Neuronal stem cell (in vitro differentiated cells): Measurements from ENCODE around the gene LRRC46.
A peak's percentile ranks its signal among the peaks of the same experiment; 100 is the strongest.

ENCODE experiments used
- DNase-seq: peaks from one replicate; pipeline ENCODE4 v3.0.0-alpha.2; 2013; ENCODE audit warnings: low spot score
- H2AFZ ChIP-seq: one replicate; pipeline ENCODE4 v1.6.1; 2013; ENCODE audit warnings: mild to moderate bottlenecking, low read length, inconsistent platforms
- H2AK5ac ChIP-seq: 2 replicates; pipeline ENCODE4 v1.6.1; 2013; ENCODE audit warnings: low read depth, mild to moderate bottlenecking, inconsistent platforms, low read length, moderate library complexity, mixed read lengths
- H2BK120ac ChIP-seq: 2 replicates; pipeline ENCODE4 v1.6.1; 2013; ENCODE audit warnings: low read depth, mild to moderate bottlenecking, inconsistent platforms, low read length, moderate library complexity, mixed read lengths
- H2BK12ac ChIP-seq: one replicate; pipeline ENCODE4 v1.6.1; 2013; ENCODE audit warnings: low read length, inconsistent platforms
- H2BK15ac ChIP-seq: 2 replicates; pipeline ENCODE4 v1.6.1; 2013; ENCODE audit warnings: mild to moderate bottlenecking, low read length, inconsistent platforms, mixed read lengths
- H2BK5ac ChIP-seq: one replicate; pipeline ENCODE4 v1.6.1; 2013; ENCODE audit warnings: inconsistent platforms, mild to moderate bottlenecking, low read length, moderate library complexity
- H3K14ac ChIP-seq: one replicate; pipeline ENCODE4 v1.6.1; 2013; ENCODE audit warnings: low read length, inconsistent platforms
- H3K18ac ChIP-seq: 2 replicates; pipeline ENCODE4 v1.6.1; 2013; ENCODE audit warnings: low read length, inconsistent platforms
- H3K23ac ChIP-seq: 2 replicates; pipeline ENCODE4 v1.6.1; 2013; ENCODE audit warnings: low read depth, mild to moderate bottlenecking, mixed read lengths, low read length, inconsistent platforms; ENCODE audit not compliant: poor library complexity
- H3K27ac ChIP-seq: replicated peaks from 3 replicates; pipeline ENCODE4 v1.5.1; 2013; ENCODE audit warnings: low read length, inconsistent platforms
- H3K27me3 ChIP-seq, 3 experiments: 2 replicates each; pipeline ENCODE4 v1.6.1; 2013; ENCODE audit warnings: low read length in 3 of 3, mild to moderate bottlenecking in 2 of 3, inconsistent platforms in 1 of 3, low read depth in 1 of 3, mixed read lengths in 1 of 3, moderate library complexity in 1 of 3; ENCODE audit not compliant: control insufficient read depth in 3 of 3, insufficient read depth in 3 of 3
- H3K36me3 ChIP-seq, 2 donors: replicated peaks in 1 of 2; 2 replicates each; pipeline ENCODE4 v1.6.1; 2013; ENCODE audit warnings: low read length in 2 of 2; ENCODE audit not compliant: control insufficient read depth in 2 of 2, insufficient read depth in 2 of 2
- H3K4ac ChIP-seq: 2 replicates; pipeline ENCODE4 v1.6.1; 2013; ENCODE audit warnings: inconsistent platforms, mild to moderate bottlenecking, low read length, moderate library complexity
- H3K4me1 ChIP-seq, 2 donors: 1 replicate in 1 of 2; 2 replicates in 1 of 2; pipeline ENCODE4 v1.6.1; 2013; ENCODE audit warnings: low read length in 2 of 2, low read depth in 1 of 2; ENCODE audit not compliant: control insufficient read depth in 2 of 2, insufficient read depth in 1 of 2
- H3K4me2 ChIP-seq: one replicate; pipeline ENCODE4 v1.6.1; 2013; ENCODE audit warnings: mild to moderate bottlenecking, low read length, inconsistent platforms; ENCODE audit not compliant: insufficient read depth, poor library complexity, severe bottlenecking
- H3K4me3 ChIP-seq, 2 donors: 2 replicates each; pipeline ENCODE4 v1.5.1; 2013; ENCODE audit warnings: low read length in 2 of 2, mild to moderate bottlenecking in 2 of 2, inconsistent platforms in 1 of 2, moderate library complexity in 1 of 2
- H3K79me1 ChIP-seq: one replicate; pipeline ENCODE4 v1.6.1; 2013; ENCODE audit warnings: low read depth, mild to moderate bottlenecking, inconsistent platforms, low read length, moderate library complexity
- H3K9ac ChIP-seq: one replicate; pipeline ENCODE4 v1.6.1; 2013; ENCODE audit warnings: mild to moderate bottlenecking, low read depth, low read length, inconsistent platforms; ENCODE audit not compliant: poor library complexity
- H3K9me3 ChIP-seq, 2 donors: replicated peaks in 1 of 2; 2 replicates each; pipeline versions ENCODE3 to v1.6.1; 2013; ENCODE audit warnings: low read length in 2 of 2, mild to moderate bottlenecking in 2 of 2, inconsistent platforms in 1 of 2, low read depth in 1 of 2, mixed read lengths in 1 of 2, moderate library complexity in 1 of 2; ENCODE audit not compliant: control insufficient read depth in 2 of 2, insufficient read depth in 1 of 2
- H4K8ac ChIP-seq: one replicate; pipeline ENCODE4 v1.6.1; 2013; ENCODE audit warnings: low read depth, mild to moderate bottlenecking, inconsistent platforms, low read length, moderate library complexity
- H4K91ac ChIP-seq: one replicate; pipeline ENCODE4 v1.6.1; 2013; ENCODE audit warnings: low read length, low read depth, mild to moderate bottlenecking, inconsistent platforms; ENCODE audit not compliant: poor library complexity
- WGBS, 2 donors: extraction: QIAGEN DNeasy Blood & Tissue Kit; methylation state at CpG; one replicate each; pipeline ENCODE4 v1.1.7; 2013; ENCODE audit warnings: missing lambda C conversion rate in 2 of 2, mixed read lengths in 1 of 2; ENCODE audit not compliant: insufficient read length in 2 of 2, insufficient replicate concordance in 1 of 2; ENCODE audit errors: extremely low coverage in 2 of 2; 5-methylcytosine and 5-hydroxymethylcytosine counted together

The LRRC46 gene

GRCh38 chr17:47800686-47801085 is 30.8 kb upstream of the LRRC46 start:
- H3K18ac ChIP-seq = no peak overlapping the region
- H3K4me1 ChIP-seq = no peaks in the 10 kb centered on the region
- H3K9ac ChIP-seq = peak overlapping the region; percentile 16
- no peaks in the 10 kb centered on the region for H3K79me1 ChIP-seq
- no peak overlapping the region for H2BK5ac ChIP-seq
- H3K9me3 ChIP-seq = no peaks in the 10 kb centered on the region
- DNase-seq = no peak
- no peak overlapping the region for H2BK120ac ChIP-seq
- H3K14ac ChIP-seq = peak overlapping the region; percentile 71
- no peak overlapping the region for H3K4me2 ChIP-seq
- no peak overlapping the region for H2BK12ac ChIP-seq
- WGBS, 2 donors = no CpG with 5 or more reads among the region's 12 CpGs
- H3K4me3 ChIP-seq = no peak overlapping the region
- H3K4ac ChIP-seq = no peak overlapping the region
- no peak overlapping the region for H2AK5ac ChIP-seq
- peaks cover 0 to 35% (median 5%) of the 10 kb centered on the region in 3 experiments for H3K27me3 ChIP-seq
- H4K91ac ChIP-seq = no peak overlapping the region
- H3K23ac ChIP-seq = peak overlapping the region; percentile 55
- no peak overlapping the region for H2BK15ac ChIP-seq
- no peak overlapping the region for H3K27ac ChIP-seq
- H2AFZ ChIP-seq = no peak overlapping the region
- H4K8ac ChIP-seq = no peak overlapping the region
- H3K36me3 ChIP-seq = no peaks in the 10 kb centered on the region

GRCh38 chr17:47801176-47801765 is 30.2 kb upstream of the LRRC46 start:
- no peak overlapping the region for H3K18ac ChIP-seq
- no peak overlapping the region for H4K8ac ChIP-seq
- no CpG with 5 or more reads among the region's 4 CpGs for WGBS, 2 donors
- no peak overlapping the region for H3K4me2 ChIP-seq
- H3K79me1 ChIP-seq = no peaks in the 10 kb centered on the region
- no peak overlapping the region for H3K27ac ChIP-seq
- no peak overlapping the region for H3K4ac ChIP-seq
- H3K4me1 ChIP-seq = no peaks in the 10 kb centered on the region
- DNase-seq = no peak
- H2BK120ac ChIP-seq = no peak overlapping the region
- no peaks in the 10 kb centered on the region for H3K36me3 ChIP-seq
- no peak overlapping the region for H3K9ac ChIP-seq
- H2AK5ac ChIP-seq = no peak overlapping the region
- no peak overlapping the region for H3K4me3 ChIP-seq
- H2BK5ac ChIP-seq = no peak overlapping the region
- no peak overlapping the region for H4K91ac ChIP-seq
- H3K23ac ChIP-seq = peak overlapping the region; percentile 55
- peaks cover 0 to 35% (median 5%) of the 10 kb centered on the region in 3 experiments for H3K27me3 ChIP-seq
- H3K9me3 ChIP-seq = no peaks in the 10 kb centered on the region
- H2AFZ ChIP-seq = no peak overlapping the region
- no peak overlapping the region for H2BK15ac ChIP-seq
- no peak overlapping the region for H2BK12ac ChIP-seq
- H3K14ac ChIP-seq = no peak overlapping the region

- H4K8ac ChIP-seq = no peak overlapping the region
- H3K27ac ChIP-seq = no peak overlapping the region
- H3K36me3 ChIP-seq = peaks cover 0 to 2% of the 10 kb centered on the region in 2 donors
- peaks cover 0 to 35% (median 5%) of the 10 kb centered on the region in 3 experiments for H3K27me3 ChIP-seq
- H2BK5ac ChIP-seq = no peak overlapping the region
- H3K23ac ChIP-seq = no peak overlapping the region
- no peak overlapping the region for H2BK120ac ChIP-seq
- no peak overlapping the region for H3K4ac ChIP-seq
- H2BK15ac ChIP-seq = no peak overlapping the region
- no peak overlapping the region for H3K18ac ChIP-seq
- no peaks in the 10 kb centered on the region for H3K79me1 ChIP-seq
- H4K91ac ChIP-seq = no peak overlapping the region
- no peak overlapping the region for H3K4me2 ChIP-seq
- H3K9me3 ChIP-seq = no peaks in the 10 kb centered on the region
- H2AK5ac ChIP-seq = no peak overlapping the region
- DNase-seq = no peak
- no peak overlapping the region for H3K14ac ChIP-seq
- H2AFZ ChIP-seq = no peak overlapping the region
- H3K4me3 ChIP-seq = no peak overlapping the region
- no CpG with 5 or more reads among the region's 6 CpGs for WGBS, 2 donors
- H2BK12ac ChIP-seq = no peak overlapping the region
- H3K9ac ChIP-seq = no peak overlapping the region
- no peaks in the 10 kb centered on the region for H3K4me1 ChIP-seq
Observed at GRCh38 chr17:47801906-47802305, 29.6 kb upstream of the LRRC46 start.

- Histone ChIP-seq H3K27me3 (peaks cover 0 to 35% (median 5%) of the 10 kb centered on the region in 3 experiments), H3K4me1 (no peaks in the 10 kb centered on the region), H3K4ac (no peak overlapping the region), H3K23ac (no peak overlapping the region), H3K4me2 (no peak overlapping the region), H3K9ac (no peak overlapping the region), H4K91ac (no peak overlapping the region), H3K27ac (no peak overlapping the region), H2AK5ac (no peak overlapping the region), H2BK15ac (no peak overlapping the region), H2BK12ac (no peak overlapping the region), H3K36me3 (peaks cover 0 to 2% of the 10 kb centered on the region in 2 donors), H3K79me1 (no peaks in the 10 kb centered on the region), H3K9me3 (no peaks in the 10 kb centered on the region), H3K4me3 (no peak overlapping the region), H2AFZ (no peak overlapping the region), H2BK120ac (no peak overlapping the region), H2BK5ac (no peak overlapping the region), H4K8ac (no peak overlapping the region), H3K14ac (no peak overlapping the region), H3K18ac (no peak overlapping the region)
- no CpG with 5 or more reads among the region's 9 CpGs for WGBS, 2 donors
- DNase-seq = no peak
Observed at GRCh38 chr17:47802341-47803022, 29.0 kb upstream of the LRRC46 start.
